ENCODE results near the gene GUF1. TPM values are rescaled to one million over a fixed set of nuclear protein-coding genes. Genes with fewer than 3 reads are reported as not detected.

Gene GUF1
- total RNA-seq, 1 experiment from 2014 or later = 30.5 TPM

DNA sequence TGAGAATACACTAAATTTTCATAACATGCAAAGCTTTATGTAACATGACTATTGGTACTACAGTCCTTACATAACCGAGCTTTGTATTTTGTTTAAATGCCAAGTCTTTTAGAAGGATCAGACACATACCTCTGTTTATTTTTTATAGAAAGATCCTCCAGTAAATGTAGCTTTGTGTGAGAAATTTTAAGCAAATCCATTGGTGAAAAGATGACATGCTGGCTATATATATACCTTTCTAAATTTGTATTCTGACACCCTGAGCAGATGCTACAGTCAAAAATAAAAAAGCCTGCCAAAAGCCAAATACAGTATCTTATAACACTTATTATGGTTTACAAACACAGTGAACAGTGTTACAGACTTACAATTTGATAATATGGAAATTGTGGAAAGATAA, 26.8 kb upstream of the GUF1 start, which contains the start of gene YIPF7:
TSS of gene YIPF7 (minus strand) at position 201 of the 400 bp plus-strand sequence. CDS start 1,525 bp downstream, outside the sequence.
- ChIA-PET CTCF (no interaction called here), POLR2A (no interaction called here)
- no peak for ATAC-seq

DNA sequence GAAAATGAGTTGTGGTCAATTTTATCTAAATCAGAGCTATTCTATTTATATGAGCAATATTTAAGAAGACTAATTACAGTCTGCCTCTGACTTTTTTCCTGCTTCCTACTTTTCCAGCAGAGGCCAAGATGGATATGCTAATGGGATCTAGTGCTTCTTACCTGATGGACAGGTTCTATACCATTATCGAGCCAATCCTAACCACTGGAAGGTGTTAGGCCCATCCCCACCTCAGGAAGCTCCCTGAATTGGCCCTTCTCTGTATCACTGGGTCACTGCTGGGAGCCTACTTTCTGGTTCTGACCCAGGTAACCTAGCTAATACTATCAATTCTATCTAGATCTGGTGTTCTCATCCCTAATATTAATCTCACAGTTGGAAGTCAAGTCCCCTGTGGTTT, 26.2 kb upstream of the GUF1 start:
- ChIA-PET POLR2A (no interaction called here), RAD21 (ENCODE audit: low non-redundant PET in 1 of 2, low total read pairs in 2 of 2, uncharacterized antibody in 2 of 2, unreplicated experiment in 2 of 2) (no interaction called here), CTCF (no interaction called here)
- DNase-seq (ENCODE audit: low read depth, low spot score) (no peak), ATAC-seq (no peak)
- no peaks in the 10 kb centered on the region for H3K9me3 ChIP-seq (ENCODE audit: control insufficient read depth in 1 of 2, insufficient read depth in 1 of 2, low read depth in 1 of 2, low read length in 2 of 2)
- no peaks in the 10 kb centered on the region for H3K79me2 ChIP-seq (ENCODE audit: insufficient read depth, low read length)
- no peaks in the 10 kb centered on the region for H3K4me1 ChIP-seq (ENCODE audit: control insufficient read depth in 1 of 2, insufficient read depth in 2 of 2, low read length in 2 of 2)
- no peak overlapping the region for H3K9ac ChIP-seq (ENCODE audit: low read length)
- no peak overlapping the region for H2AFZ ChIP-seq (ENCODE audit: low read depth, low read length, poor library complexity, severe bottlenecking)
- H3K9me2 ChIP-seq (ENCODE audit: insufficient read depth) = no peaks in the 10 kb centered on the region
- no TSS peak for BruUV-seq (replicated peaks)
- no peaks in the 10 kb centered on the region for H4K20me1 ChIP-seq (ENCODE audit: insufficient read depth)
- TF ChIP-seq RAD21 (IDR thresholded peaks at IDR 0.05; ENCODE audit: low read depth) (no peak), EZH2phosphoT487 (IDR thresholded peaks at IDR 0.05; ENCODE audit: borderline replicate concordance) (no peak), SIN3A (IDR thresholded peaks at IDR 0.05; ENCODE audit: low read depth) (no peak), CBX3 (IDR thresholded peaks at IDR 0.05; ENCODE audit: low read depth) (no peak), EZH2 (IDR thresholded peaks at IDR 0.05) (no peak), TCF7L2 (IDR thresholded peaks at IDR 0.05; ENCODE audit: borderline replicate concordance, extremely low read depth, insufficient read depth, insufficient read length) (no peak)
- H3K27me3 ChIP-seq (ENCODE audit: insufficient read depth, low read length) = 0 out of 2 replicates have a peak, but pooled peaks cover 11% of the 10 kb centered on the region
- no peaks in the 10 kb centered on the region for H3K36me3 ChIP-seq (ENCODE audit: control insufficient read depth in 1 of 2, insufficient read depth in 2 of 2, low read length in 2 of 2)
- no peak overlapping the region for H3K4me2 ChIP-seq (ENCODE audit: low read length)
- H3K27ac ChIP-seq (ENCODE audit: low read depth, low read length) = no peak overlapping the region
- intact Hi-C loops (cut with micrococcal nuclease) = no loop called here
- no peak overlapping the region for H3K4me3 ChIP-seq (replicated peaks in 1 of 2; ENCODE audit: low read depth in 1 of 2, low read length in 2 of 2)

More for the DNA sequence above, 26.8 kb upstream of the GUF1 start, which contains the start of gene YIPF7:
- BruUV-seq (replicated peaks) = no TSS peak
- no peaks in the 10 kb centered on the region for H3K36me3 ChIP-seq (ENCODE audit: control insufficient read depth in 1 of 2, insufficient read depth in 2 of 2, low read length in 2 of 2)
- DNase-seq (ENCODE audit: low read depth, low spot score) = no peak
- H3K9me2 ChIP-seq (ENCODE audit: insufficient read depth) = no peaks in the 10 kb centered on the region
- no peaks in the 10 kb centered on the region for H3K9me3 ChIP-seq (ENCODE audit: control insufficient read depth in 1 of 2, insufficient read depth in 1 of 2, low read depth in 1 of 2, low read length in 2 of 2)
- H4K20me1 ChIP-seq (ENCODE audit: insufficient read depth) = no peaks in the 10 kb centered on the region
- H3K27me3 ChIP-seq (ENCODE audit: insufficient read depth, low read length) = 0 out of 2 replicates have a peak, but pooled peaks cover 11% of the 10 kb centered on the region
- H3K4me2 ChIP-seq (ENCODE audit: low read length) = no peak within 1 kb of the TSS
- TF ChIP-seq ZNF274 (IDR thresholded peaks at IDR 0.05; ENCODE audit: low read depth, low read length) (no peak), TCF7L2 (IDR thresholded peaks at IDR 0.05; ENCODE audit: borderline replicate concordance, extremely low read depth, insufficient read depth, insufficient read length) (no peak), EGR1 (IDR thresholded peaks at IDR 0.05; ENCODE audit: low read depth) (no peak), CEBPB (IDR thresholded peaks at IDR 0.05; ENCODE audit: low read depth) (no peak), ELF1 (IDR thresholded peaks at IDR 0.05; ENCODE audit: borderline replicate concordance, low read depth) (no peak), CBX3 (IDR thresholded peaks at IDR 0.05; ENCODE audit: low read depth) (no peak)
- TF ChIP-seq, protein P1, sequence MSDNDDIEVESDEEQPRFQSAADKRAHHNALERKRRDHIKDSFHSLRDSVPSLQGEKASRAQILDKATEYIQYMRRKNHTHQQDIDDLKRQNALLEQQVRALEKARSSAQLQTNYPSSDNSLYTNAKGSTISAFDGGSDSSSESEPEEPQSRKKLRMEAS (IDR thresholded peaks at IDR 0.05) = no peak
- TF ChIP-seq, protein P2, sequence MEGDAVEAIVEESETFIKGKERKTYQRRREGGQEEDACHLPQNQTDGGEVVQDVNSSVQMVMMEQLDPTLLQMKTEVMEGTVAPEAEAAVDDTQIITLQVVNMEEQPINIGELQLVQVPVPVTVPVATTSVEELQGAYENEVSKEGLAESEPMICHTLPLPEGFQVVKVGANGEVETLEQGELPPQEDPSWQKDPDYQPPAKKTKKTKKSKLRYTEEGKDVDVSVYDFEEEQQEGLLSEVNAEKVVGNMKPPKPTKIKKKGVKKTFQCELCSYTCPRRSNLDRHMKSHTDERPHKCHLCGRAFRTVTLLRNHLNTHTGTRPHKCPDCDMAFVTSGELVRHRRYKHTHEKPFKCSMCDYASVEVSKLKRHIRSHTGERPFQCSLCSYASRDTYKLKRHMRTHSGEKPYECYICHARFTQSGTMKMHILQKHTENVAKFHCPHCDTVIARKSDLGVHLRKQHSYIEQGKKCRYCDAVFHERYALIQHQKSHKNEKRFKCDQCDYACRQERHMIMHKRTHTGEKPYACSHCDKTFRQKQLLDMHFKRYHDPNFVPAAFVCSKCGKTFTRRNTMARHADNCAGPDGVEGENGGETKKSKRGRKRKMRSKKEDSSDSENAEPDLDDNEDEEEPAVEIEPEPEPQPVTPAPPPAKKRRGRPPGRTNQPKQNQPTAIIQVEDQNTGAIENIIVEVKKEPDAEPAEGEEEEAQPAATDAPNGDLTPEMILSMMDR (IDR thresholded peaks at IDR 0.05 in 2 of 3, conservative IDR thresholded peaks at IDR 0.05 in 1 of 3; ENCODE audit: borderline replicate concordance in 1 of 3, insufficient read depth in 1 of 3, low read depth in 2 of 3, low read length in 2 of 3) = no peak
- H3K4me1 ChIP-seq (ENCODE audit: control insufficient read depth in 1 of 2, insufficient read depth in 2 of 2, low read length in 2 of 2) = no peaks in the 10 kb centered on the region
- H3K9ac ChIP-seq (ENCODE audit: low read length) = no peak within 1 kb of the TSS
- H2AFZ ChIP-seq (ENCODE audit: low read depth, low read length, poor library complexity, severe bottlenecking) = no peak within 1 kb of the TSS
- H3K79me2 ChIP-seq (ENCODE audit: insufficient read depth, low read length) = no peaks in the 10 kb centered on the region
- RAD21 ChIA-PET (ENCODE audit: low non-redundant PET in 1 of 2, low total read pairs in 2 of 2, uncharacterized antibody in 2 of 2, unreplicated experiment in 2 of 2) = no interaction called here
- no peak within 1 kb of the TSS for H3K4me3 ChIP-seq (replicated peaks in 1 of 2; ENCODE audit: low read depth in 1 of 2, low read length in 2 of 2)
- no peak within 1 kb of the TSS for H3K27ac ChIP-seq (ENCODE audit: low read depth, low read length)
- intact Hi-C loops (cut with micrococcal nuclease) = no loop called here

Data from HCT116 (cell line).